Adipose tissue (tissue), 3 donors: ENCODE measurements around the gene CDK5RAP2. TPM values are rescaled to one million over a fixed set of nuclear protein-coding genes. Genes with fewer than 3 reads are reported as not detected.

Source experiments
- H3K27ac ChIP-seq: one replicate; pipeline ENCODE4 v1.5.1; 2013; ENCODE audit warnings: low read depth, low read length
- WGBS, 3 donors: extraction: QIAGEN DNeasy Blood & Tissue Kit; methylation state at CpG; one replicate each; pipeline ENCODE4 v1.1.7; 2013; 5-methylcytosine and 5-hydroxymethylcytosine counted together
- polyA plus RNA-seq, 3 donors: library from polyadenylated mRNA; stranded (reverse); fragments of 200-250 nt; gene quantifications; one replicate each; pipeline ENCODE4 v1.2.3, GENCODE V29; 2013
- donor health status: healthy with polysubstance abuse.
- donor health status: Bipolar disorder and iron deficiency.
- donor health status: healthy.

Gene CDK5RAP2
- polyA plus RNA-seq, 3 donors: 9.3 to 38.8 (median 15.6) TPM

DNA sequence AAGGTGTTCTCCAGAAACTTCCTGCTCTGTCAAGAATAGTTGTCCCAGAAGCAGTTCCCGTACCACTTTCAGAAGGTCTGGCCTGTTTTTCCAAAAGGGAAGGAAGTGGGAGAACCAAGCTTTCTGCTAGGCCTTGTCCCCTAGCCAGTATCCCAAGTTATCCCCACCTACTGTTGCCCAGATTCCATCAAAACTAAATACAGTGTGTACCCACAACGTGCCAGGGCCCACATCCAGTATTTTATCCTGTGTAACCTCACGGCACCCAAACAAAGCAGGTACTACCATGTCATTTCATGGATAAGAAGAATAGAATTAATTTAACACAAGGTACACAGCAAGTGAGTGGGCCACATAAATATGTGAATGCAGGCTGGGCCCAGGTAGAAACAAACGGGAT is 126.2 kb downstream of the CDK5RAP2 start:
- 91 to 98% (median 96%) methylated on average over 4 of the region's 4 CpGs for WGBS, 3 donors
- H3K27ac ChIP-seq: no peak overlapping the region

DNA sequence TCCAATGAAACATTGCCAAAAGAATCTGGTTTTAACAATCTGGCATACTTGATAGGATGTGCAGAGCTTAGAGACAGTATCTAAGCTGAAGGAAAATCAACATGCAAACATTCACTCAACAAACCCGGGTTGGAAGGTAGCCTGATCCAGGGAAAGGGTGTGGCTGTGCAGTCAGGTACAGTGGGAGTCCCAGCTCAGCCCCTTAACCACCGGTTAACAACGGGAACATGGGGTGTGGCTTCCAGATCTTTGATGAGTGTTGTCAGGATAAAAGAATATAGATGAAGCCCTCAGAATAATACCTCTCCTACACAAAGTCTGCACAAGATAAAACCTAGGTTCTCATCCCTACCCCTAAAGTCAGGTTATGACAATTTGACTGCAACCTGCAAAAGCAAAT is 127.3 kb downstream of the CDK5RAP2 start:
- WGBS, 3 donors: 91 to 95% (median 94%) methylated on average over 3 of the region's 3 CpGs
- no peak overlapping the region for H3K27ac ChIP-seq

DNA sequence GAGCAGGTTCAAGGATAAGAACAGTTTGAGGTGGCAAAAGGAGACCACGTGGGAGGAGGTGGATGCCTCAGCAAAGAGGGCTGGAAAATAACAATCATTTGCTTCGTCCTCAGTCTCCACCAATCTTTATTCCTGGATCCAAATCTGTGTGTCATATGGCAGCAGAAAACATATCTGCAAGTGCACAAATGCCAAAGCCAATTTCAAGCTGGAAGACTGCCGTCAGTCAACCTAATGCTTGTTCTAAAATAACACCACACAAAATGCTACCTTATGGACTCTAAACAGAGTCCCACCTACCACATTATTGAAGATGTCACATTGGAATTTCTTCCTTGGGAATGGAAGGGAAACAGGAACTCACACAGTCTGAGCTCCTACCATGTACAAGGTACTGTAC is 129.1 kb downstream of the CDK5RAP2 start:
- no peak overlapping the region for H3K27ac ChIP-seq
- 93 to 99% (median 94%) methylated on average over 3 of the region's 3 CpGs for WGBS, 3 donors

DNA sequence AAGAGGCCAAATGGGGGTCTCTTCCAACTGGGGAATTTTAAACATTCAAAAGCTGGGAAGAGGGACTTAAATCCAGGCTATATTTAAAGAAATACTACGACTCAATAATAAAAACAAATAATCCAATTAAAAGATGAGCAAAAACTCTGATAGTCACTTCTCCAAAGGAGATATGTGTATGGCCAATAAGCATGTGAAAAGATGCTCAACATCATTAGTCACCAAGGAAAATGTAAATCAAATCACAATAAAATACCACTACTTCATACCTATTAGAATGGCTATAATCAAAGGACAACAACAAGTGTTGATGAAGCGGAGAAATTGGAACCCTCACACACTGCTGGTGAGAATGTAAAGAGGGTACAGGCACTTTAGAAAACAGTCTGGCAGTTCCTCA is 130.4 kb downstream of the CDK5RAP2 start:
- H3K27ac ChIP-seq: no peak overlapping the region
- 98 to 99% (median 99%) methylated on average over 2 of the region's 2 CpGs for WGBS, 3 donors

DNA sequence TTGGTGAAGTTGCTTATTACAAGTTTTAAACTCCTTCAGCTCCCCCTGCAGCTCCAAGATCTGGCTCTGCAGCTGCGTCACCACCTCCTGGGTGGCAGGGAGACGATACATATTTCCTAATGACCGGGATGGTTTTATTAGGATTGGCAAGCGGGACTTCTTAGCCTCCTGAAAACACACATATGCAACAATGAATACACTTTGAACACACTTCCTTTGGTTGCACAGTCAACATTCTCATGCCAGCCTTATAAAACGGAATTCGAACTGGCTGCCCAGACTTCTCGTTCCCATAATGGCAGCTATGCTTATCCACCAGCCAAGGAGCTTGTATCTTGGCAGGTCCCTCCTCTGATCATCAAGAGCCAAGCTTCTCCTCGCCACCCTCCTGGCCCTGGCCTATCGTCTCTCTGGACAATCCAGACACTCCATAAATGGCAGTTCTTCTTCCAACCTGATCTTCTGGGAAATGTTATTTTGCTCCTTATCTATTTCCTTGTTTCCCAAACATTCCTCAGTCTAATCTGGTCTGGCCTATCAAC is 131.9 kb downstream of the CDK5RAP2 start:
- WGBS, 3 donors: 97 to 98% (median 97%) methylated on average over 9 of the region's 9 CpGs
- H3K27ac ChIP-seq: no peak overlapping the region

DNA sequence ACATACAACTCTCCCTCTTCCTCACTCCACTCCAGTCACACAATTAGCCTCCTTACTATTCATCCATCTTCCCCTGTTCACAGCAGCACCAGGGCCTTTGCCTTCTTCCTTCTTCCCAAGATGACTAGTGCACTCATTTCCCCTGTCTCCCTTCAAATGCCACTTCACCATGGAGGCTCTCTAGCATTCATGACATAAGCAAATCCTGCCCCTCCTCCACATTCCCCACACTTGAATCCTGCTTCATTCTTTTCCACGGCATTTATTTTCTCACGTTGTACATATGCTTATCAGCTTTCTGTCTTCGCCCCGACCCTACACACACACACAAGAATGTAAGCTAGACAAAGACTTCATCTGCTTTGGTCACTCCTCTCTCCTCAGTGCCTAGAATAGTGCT is 133.3 kb downstream of the CDK5RAP2 start:
- no peak overlapping the region for H3K27ac ChIP-seq
- 82 to 92% (median 86%) methylated on average over 4 of the region's 4 CpGs for WGBS, 3 donors

DNA sequence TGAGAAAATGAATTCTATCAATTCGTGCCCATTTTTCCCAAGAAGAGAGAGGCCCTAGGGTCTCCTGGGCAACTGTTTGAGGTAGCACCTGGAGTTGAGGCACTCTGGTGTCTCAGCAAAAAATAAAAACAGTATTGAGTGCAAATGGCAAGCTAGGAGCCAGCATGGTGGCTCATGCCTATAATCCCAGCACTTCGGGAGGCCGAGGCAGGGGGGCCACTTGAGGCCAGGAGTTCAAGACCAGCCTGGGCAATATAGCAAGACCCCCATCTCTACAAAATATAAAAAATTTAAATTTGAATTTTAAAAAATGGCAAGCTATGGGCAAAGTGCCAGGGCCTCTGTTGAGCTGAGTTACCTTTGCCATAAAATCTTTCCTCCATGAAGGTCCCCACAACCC is 136.0 kb downstream of the CDK5RAP2 start:
- 83 to 95% (median 92%) methylated on average over 3 of the region's 3 CpGs for WGBS, 3 donors
- no peak overlapping the region for H3K27ac ChIP-seq

DNA sequence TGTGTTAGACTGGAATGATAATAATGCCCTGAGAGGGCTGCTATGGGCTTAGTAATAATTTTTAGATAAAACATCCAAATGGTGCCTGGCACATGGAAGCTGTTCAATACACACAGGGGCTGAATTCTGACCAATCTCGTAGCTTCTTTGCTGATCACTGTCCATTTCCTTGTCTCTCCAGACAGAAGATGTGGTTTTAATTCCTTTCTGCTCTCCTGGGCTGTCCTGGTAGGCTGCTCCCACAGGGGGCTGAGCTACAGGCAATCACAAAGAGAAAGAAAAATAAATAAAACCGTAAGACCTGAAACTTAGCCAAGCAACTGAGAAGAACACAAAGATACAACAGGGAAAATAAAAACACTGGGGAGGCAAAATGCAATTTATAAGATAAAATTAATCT is 136.5 kb downstream of the CDK5RAP2 start:
- no peak overlapping the region for H3K27ac ChIP-seq
- 48 to 63% (median 62%) methylated on average over 2 of the region's 2 CpGs for WGBS, 3 donors

DNA sequence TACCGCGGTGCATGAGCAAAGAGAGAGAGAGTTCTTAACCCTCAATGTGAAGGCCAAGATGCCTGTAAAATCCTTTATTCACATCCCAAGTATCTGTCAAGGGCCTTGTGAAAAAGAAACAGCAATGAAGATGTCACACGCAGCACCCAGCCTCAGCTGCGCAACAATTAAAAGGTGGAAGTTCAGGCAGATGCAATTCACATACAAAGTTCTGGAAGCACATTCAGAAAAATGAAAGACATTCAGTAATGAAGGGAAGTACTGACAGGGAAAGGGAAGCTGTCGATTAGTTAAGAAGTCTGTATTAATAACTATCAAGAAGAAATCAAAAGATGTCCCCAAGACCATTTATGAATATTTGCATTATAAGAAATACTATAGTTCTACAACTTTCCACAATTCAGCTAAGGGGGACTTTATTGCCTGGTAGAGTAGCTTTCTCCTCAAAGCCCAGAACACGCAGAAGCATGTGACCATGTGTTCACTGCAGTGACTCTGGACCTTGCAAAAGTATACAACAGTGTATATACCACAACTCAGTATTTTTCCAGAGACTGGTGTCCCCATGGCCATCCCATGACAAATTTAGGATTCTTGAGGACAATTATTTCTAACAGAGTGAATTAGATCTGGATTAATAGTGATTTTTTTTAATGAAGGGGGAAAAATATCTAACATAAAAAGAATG is 137.5 kb downstream of the CDK5RAP2 start:
- 71 to 80% (median 80%) methylated on average over 6 of the region's 6 CpGs for WGBS, 3 donors
- no peak overlapping the region for H3K27ac ChIP-seq

DNA sequence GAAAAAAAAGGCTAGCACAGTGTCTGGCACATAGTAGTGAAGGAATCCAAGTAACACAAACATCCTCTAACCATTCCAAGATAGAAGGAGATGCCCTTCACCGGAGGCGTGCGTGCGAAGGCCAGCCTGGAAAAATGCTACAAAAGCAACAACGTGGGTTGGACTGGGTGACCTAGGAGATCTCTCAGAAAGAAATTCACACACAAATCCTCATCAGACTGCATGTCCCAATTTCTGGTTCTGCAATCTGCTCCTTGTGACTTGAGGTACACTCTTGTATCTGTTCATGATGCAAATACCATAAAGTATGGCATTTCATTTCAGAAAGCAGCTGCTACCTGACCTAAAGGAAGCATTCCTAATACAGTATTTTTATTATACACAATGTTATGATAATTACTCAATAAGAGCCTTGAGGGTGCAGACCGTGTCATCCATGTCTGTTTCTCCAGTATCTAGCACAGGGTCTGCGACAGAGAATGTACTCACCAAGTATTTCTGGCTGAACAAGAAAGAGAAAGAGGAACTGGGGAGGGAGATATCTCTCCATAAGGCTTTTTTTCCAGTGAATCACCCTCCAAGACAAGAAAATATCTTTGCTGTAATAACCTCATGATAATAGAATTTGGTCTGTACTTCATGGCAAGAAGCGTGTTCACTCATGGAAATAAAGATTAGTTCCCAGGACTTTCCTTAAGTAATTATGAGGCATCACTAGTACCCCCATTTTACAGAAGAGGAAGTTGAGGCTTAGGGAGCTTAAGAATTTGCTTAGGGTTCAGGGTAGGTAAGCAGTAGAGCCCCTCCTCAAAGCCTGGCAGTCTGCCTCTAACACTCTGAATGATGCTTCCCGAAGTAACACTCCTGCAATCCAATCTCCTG is 138.3 kb downstream of the CDK5RAP2 start:
- H3K27ac ChIP-seq: no peak overlapping the region
- 78 to 89% (median 83%) methylated on average over 9 of the region's 9 CpGs for WGBS, 3 donors

DNA sequence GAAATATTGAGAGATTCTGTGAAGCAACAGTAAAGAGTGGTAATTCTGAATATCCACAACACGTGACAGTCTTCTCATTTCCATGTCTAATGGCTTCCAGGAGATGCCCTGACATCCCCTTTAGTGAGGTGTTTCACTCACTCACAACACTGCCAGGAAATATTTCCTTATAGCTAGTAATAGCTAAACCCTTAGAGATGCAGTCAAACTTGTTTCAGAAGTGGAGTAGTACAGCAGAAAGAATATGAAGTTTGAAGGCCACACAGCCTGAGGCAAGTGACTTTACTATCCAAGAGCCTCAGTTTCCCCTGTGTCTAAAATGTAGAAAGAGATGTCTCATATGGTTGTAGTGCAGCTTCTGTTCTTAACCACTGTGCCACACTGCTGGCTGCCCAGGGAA is 139.2 kb downstream of the CDK5RAP2 start:
- 82 to 95% (median 83%) methylated on average over 1 of the region's 1 CpG for WGBS, 3 donors
- H3K27ac ChIP-seq: no peak overlapping the region

DNA sequence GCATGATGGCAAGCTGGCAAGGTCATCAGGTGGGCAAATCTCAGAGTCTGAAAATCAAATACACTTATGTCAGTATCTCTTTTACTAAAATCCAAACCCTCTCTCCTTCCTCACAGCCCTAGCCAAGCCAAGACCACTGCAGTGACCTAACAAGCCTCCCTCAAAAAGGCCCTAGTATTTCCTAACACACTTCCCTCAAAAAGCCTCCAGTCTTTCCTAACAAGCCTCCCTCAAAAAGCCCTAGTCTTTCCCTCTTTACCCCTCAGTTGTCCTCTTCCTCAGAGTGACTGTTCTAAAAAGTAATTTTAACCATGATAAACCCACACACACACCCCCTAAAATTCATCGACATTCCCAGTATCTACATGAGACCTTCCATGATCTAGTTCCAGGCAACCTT is 140.0 kb downstream of the CDK5RAP2 start:
- 64 to 88% (median 77%) methylated on average over 1 of the region's 1 CpG for WGBS, 3 donors
- H3K27ac ChIP-seq: no peak overlapping the region

DNA sequence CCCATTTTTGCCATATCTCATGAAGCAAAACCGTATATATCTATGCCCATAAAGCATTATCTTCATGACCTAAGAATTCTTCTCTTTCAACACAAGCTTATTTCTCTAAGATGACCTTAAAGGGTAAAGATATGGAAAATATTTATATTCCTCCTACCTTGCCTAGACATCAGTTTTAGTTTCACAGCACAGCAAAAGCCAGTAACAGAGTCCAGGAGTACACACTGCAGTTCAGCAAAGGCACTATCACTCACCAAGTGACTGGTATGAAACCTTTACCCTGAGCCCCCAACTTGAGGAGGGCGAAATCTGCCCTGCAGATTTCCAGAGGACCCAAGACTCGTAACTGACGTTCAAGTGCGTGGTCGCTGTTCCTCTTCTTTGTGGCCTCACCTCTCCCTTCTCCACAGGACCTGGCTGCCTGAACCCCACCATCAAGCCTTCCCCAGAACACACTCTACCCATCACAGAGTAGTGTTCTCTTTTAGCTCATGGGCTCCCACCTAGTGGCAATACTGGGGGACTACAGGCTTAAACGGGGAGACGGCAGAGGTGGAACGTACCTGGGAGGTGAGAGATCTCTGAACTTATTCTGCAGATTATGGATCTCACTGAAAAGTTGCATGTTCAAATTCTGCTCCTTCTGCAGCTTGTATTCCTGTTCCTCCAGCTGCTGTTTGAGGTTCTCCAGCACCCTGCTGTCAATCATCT is 141.0 kb downstream of the CDK5RAP2 start:
- no peak overlapping the region for H3K27ac ChIP-seq
- 83 to 86% (median 85%) methylated on average over 9 of the region's 9 CpGs for WGBS, 3 donors

DNA sequence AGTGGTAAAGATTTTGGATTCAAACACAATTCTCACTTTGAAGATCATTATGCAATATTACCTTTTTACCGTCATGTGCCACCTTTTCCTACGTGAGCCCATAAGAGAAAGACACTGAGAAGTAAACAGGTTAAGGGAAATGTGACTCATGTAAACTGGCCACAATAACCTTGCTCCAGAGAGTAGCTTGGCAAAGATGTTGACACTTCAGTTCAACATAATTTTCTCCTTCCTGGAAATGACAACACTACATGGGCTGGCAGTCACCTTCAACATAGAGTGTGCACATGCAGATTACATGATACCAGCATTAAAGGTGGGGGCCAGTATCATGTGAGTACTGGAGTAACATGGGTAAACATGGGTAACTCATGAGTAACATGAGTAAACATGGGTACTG is 141.9 kb downstream of the CDK5RAP2 start:
- no peak overlapping the region for H3K27ac ChIP-seq
- WGBS, 3 donors: 44 to 72% (median 46%) methylated on average over 2 of the region's 2 CpGs

DNA sequence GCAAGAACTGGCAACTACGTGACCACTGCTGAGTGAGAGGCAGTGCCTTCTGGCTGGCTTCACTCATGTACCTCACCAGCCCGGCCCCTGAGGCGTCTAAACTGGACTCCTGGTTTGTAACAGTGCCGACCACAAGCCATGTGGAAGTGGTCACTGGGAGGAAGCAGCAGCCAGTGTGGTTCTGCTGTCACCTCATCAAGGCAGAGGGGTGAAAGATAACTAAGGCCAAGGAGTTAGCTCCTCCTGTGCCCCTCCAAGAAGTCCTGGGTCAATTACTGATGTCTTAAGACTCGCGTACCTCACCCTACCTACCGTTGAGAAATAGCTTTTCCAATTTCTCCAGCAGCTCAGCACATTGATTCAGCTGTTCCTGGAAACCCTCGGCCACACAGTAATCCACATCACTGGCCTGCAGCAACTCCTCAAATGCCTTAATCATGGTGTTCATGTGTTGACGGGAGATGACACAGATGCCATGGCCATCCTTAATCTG is 142.9 kb downstream of the CDK5RAP2 start:
- 55 to 94% (median 61%) methylated on average over 9 of the region's 9 CpGs for whole genome bisulfite sequencing, 3 donors
- H3K27ac ChIP-seq: no peak overlapping the region

DNA sequence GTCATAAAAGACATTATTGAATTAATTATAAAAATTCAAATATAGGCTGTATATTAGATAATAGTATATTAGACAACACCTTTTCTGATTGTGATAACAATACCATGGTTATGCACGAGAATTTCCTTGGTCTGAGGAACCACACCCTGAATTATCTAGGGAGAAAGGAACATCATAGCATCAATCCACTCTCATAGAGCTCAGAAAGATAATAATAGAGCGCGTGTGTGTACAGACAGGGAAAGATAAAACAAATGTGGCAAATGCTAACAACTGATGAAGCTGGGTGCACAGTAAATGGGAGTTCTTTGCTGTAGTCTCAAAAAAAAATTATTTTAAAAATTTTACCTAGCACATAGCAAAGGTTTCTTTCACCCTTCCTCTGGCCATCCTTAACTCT is 143.5 kb downstream of the CDK5RAP2 start:
- 86 to 92% (median 86%) methylated on average over 3 of the region's 3 CpGs for WGBS, 3 donors
- H3K27ac ChIP-seq: no peak overlapping the region

DNA sequence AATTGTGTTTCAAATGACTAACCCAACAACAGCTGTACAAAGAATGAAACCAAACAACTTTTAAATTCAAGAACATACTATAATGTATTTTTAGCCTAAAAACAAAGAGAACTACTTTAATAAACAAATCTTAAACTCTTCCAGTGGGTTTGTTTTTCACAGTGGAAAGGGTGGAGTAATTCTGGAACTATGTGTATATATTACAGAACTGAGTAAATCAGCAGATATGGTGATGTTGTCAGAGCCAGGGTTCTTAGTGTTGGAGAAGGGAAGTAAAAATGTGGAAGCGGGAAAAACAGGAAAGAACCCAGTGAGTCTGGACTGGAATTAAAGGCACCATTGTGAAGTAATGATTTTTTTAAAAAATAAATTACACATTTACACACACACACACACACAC is 144.9 kb downstream of the CDK5RAP2 start:
- H3K27ac ChIP-seq: no peak overlapping the region

DNA sequence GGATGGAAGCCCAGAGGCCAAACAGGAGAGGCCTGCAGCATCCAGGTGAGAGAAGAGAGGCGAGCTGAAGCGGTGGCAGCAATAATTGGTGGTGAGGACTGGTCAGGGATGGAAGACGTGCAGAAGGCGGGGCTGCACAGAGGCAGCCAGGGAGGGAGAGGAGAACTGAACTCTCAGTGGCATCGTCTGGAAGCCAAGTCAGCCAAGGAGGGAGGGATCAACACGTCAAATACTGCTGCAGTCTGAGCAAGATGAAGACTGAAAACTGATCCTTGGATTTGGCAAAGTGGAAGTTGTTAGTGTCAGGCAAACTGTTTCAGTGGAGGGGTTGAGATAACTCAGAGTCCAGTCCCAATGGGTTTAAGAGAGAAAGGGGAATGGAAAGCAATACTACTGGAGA is 145.4 kb downstream of the CDK5RAP2 start:
- H3K27ac ChIP-seq: no peak overlapping the region
- WGBS, 3 donors: 58 to 76% (median 71%) methylated on average over 6 of the region's 6 CpGs

More for the DNA sequence above, 144.9 kb downstream of the CDK5RAP2 start:
- WGBS, 3 donors: 60 to 82% (median 70%) methylated on average over 1 of the region's 1 CpG

DNA sequence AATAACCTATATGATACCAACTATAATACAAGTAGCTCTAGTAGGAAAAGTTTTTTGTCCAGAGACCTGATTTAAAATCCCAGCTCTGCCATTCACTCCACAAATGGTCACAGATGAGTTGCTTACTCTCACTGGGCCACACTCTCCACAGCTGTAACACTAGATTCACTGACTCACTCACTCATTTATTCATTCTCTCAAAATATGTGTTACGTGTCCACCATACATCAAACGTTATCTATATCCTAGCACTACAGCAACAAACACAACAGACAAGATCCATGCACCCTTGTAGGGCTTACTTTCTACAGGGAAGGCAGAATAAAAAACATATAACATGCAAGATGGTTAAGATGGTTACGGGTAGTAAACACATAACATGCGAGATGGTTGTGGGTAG is 146.3 kb downstream of the CDK5RAP2 start:
- WGBS, 3 donors: 93 to 95% (median 95%) methylated on average over 4 of the region's 4 CpGs
- H3K27ac ChIP-seq: no peak overlapping the region
